HG02798 (cell line): ENCODE results near the gene GZMH.
"Not testable (repeated sequence)": the region's sequence is repeated elsewhere in the genome, so short reads cannot be mapped to it uniquely, and the experiment has no call there.

Source experiments
- ATAC-seq: cut with Tn5 transposase; IDR thresholded peaks from one replicate; pipeline ENCODE4 v1.9.1; 2021; ENCODE audit warnings: mild to moderate bottlenecking; ENCODE audit not compliant: unreplicated experiment, poor library complexity

GZMH gene

DNA sequence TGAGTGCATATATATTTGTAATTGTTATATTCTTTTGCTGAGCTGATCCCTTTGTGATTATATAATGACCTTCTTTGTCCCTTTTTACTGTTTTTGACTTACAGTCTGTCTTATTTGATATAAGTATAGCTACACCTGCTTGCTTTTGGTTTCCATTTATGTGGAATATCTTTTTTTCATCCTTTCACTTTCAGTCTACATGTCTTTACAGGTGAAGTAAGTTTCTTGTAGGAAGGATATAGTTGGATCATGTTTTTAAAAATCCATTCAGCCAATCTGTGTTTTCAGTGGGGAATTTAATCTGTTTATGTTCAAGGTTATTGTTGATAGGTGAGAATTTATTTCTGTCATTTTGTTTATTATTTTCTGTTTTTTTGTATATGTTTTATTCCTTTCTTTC, 12.1 kb downstream of the GZMH start:
- peak; percentile 38 for ATAC-seq

DNA sequence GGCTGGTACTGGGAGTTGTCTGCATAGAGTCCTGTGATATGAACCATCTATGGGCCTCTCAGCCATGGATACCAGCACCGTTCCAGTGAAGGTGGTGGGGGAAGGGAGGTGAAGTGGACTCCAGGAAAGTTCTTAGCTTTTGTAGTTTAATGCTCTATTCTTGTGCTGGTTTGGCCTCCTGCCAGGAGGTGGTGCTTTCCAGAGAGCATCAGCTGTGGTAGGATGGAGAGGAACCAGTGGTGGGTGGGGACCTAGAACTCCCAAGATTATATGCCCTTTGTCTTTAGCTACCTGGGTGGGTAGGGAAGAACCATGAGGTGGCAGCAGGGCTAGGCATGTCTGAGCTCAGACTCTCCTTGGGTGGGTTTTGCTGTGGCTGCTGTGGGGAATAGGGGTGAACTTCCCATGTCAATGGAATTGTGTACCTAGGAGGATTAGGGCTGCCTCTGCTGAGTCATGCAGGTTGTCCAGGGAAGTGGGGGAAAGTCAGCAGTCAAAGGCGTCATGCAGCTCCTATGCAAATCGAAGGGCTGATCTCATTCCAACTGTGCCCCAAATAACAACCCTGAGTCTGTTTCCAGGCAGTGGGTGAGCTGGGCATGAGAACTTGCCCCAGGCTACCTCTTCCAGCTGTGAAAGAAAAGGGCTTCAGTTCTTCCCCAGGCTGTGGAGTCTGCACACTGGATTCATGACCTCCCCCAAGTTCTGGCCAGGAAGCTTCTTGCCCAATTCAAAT, 14.2 kb downstream of the GZMH start:
- no peak for ATAC-seq

GRCh38 chr14:24591004-24591403, 18.5 kb downstream of the GZMH start:
- ATAC-seq, result not testable (repeated sequence)

DNA sequence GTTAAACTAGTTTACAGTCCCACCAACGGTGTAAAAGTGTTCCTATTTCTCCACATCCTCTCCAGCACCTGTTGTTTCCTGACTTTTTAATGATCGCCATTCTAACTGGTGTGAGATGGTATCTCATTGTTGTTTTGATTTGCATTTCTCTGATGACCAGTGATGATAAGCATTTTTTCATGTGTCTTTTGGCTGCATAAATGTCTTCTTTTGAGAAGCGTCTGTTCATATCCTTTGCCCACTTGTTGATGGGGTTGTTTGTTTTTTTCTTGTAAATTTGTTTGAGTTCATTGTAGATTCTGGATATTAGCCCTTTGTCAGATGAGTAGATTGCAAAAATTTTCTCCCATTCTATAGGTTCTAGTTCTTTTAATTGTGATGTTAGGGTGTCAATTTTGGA, 25.1 kb downstream of the GZMH start:
- not testable (repeated sequence) for ATAC-seq

DNA sequence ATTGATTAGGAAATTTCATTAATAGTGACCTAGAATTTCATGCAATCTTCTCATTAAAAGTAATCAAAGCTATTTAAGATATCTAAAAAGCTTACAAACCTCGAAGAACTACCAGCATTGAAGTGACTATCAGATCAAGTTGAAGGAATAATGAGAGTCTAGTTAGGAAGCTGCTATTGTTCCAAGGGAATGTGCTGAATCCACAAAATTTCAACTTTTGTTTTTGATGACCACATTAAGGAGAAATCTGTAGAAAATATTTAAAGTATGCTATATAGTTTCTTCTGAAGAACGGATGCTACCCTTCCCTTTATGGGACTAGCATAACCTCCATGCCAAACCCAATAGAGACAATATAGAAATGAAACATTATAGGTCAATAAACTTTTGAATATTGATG, 30.9 kb downstream of the GZMH start:
- ATAC-seq, result no peak

DNA sequence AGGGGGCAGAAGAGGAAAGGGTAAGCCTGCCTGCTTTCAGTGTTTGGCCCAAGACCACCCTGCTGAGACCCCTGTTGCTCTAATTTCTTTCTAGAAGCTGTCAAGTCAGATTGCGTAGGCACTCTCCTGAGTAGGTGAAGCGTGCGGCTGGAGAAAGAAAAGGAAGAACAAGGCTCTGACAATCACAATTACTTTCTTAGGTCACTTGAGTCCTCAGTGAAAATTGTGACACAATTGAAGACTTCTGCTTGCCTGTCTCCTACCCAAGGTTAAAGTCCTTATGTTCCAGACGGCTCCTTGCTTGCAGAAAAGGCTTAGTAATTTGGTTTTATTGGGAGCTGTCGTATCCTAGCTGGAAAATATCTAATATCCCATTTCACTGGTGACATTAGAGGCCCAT, 32.7 kb downstream of the GZMH start:
- ATAC-seq, result no peak

- no peak for ATAC-seq
Measured at GRCh38 chr14:24576182-24576581, 33.3 kb downstream of the GZMH start, which contains the start of gene CTSG. TSS of gene CTSG (minus strand) at chr14:24576250. CDS start at chr14:24576223, 27 bp downstream.

DNA sequence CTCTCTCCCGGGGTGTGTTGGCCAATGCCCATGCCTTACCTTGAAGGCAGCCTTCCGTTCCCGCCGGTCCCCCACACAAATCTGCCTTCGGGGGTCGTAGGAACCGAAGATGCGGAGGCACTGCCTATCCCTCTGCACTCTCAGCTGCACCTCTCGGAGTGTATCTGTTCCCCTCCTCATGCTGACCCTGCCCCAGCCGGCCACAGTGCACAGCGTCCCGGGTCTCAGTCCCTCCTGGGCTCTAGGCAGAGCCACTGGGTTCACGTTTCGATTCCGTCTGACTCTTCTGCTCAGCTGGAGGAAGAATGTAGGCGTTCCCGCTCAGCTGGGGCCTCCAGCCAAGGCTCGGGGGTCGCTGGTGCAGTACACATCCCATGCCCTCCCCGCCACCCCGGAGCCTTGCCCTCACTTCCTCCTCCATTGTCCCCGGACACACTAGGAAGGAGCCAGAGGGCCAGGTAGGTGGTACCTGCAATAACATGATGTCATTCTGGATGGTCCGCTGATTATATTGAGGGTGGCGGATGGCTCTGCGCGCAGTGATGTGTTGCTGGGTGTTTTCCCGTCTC, 35.2 kb downstream of the GZMH start:
- ATAC-seq, result no peak

DNA sequence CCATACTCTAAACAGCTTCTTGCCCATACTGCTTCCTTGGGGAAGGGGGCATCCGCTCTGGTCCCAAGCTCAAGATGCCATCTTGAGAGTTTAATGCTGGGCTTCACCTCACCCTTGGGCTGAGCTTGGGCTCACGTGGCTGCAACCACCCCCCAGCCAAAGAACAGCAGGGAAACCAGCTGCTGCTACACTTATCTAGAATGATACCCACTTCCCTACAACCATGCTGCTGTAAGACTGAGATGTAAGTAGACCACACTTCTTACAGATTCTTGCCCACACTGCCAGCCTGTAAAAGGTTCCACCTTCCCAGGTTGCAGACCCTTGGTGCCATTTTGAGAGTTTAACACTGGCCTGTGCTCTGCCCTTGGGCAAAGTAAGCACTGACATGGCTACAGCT, 43.2 kb downstream of the GZMH start:
- no peak for ATAC-seq

- ATAC-seq, result no peak
Measured at GRCh38 chr14:24565766-24566165, 43.7 kb downstream of the GZMH start.

- ATAC-seq, result no peak
Measured at GRCh38 chr14:24563505-24563904, 46.0 kb downstream of the GZMH start.

GRCh38 chr14:24556756-24557155, 52.7 kb downstream of the GZMH start:
- no peak for ATAC-seq
